ENCODE data around the gene GATA6. TPM values are rescaled to one million over a fixed set of nuclear protein-coding genes. Genes with fewer than 3 reads are reported as not detected.

The GATA6 gene
- total RNA-seq, 1 donor from 2014 or later: not detected

- DNase-seq (ENCODE audit: low read depth, low spot score): no peak
Measured at GRCh38 chr18:22149710-22150109, 19.7 kb upstream of the GATA6 start.

GRCh38 chr18:22152093-22152492 is 17.3 kb upstream of the GATA6 start:
- DNase-seq (ENCODE audit: low read depth, low spot score): no peak
- H3K4me1 Mint-ChIP-seq: no peaks in the 10 kb centered on the region
- peaks cover 79% of the 10 kb centered on the region for H3K27me3 Mint-ChIP-seq (ENCODE audit: low read depth)
- no peak for TF ChIP-seq CTCF (conservative IDR thresholded peaks at IDR 0.05)
- H3K36me3 Mint-ChIP-seq (ENCODE audit: low read depth): no peaks in the 10 kb centered on the region
- no peak overlapping the region for H3K4me3 Mint-ChIP-seq
- H3K9me3 Mint-ChIP-seq: no peaks in the 10 kb centered on the region
- no peak overlapping the region for H3K27ac Mint-ChIP-seq (ENCODE audit: unreplicated experiment)

More at GRCh38 chr18:22149710-22150109, 19.7 kb upstream of the GATA6 start:
- TF ChIP-seq CTCF (conservative IDR thresholded peaks at IDR 0.05): no peak
- no peaks in the 10 kb centered on the region for H3K4me1 Mint-ChIP-seq
- no peak overlapping the region for H3K27ac Mint-ChIP-seq (ENCODE audit: unreplicated experiment)
- H3K27me3 Mint-ChIP-seq (ENCODE audit: low read depth): peaks cover 76% of the 10 kb centered on the region
- no peaks in the 10 kb centered on the region for H3K36me3 Mint-ChIP-seq (ENCODE audit: low read depth)
- no peak overlapping the region for H3K4me3 Mint-ChIP-seq
- H3K9me3 Mint-ChIP-seq: no peaks in the 10 kb centered on the region

GRCh38 chr18:22153428-22153827 is 16.0 kb upstream of the GATA6 start:
- H3K27me3 Mint-ChIP-seq (ENCODE audit: low read depth): peaks cover 76% of the 10 kb centered on the region
- H3K27ac Mint-ChIP-seq (ENCODE audit: unreplicated experiment): no peak overlapping the region
- no peaks in the 10 kb centered on the region for H3K36me3 Mint-ChIP-seq (ENCODE audit: low read depth)
- TF ChIP-seq CTCF (conservative IDR thresholded peaks at IDR 0.05): no peak
- H3K4me1 Mint-ChIP-seq: no peaks in the 10 kb centered on the region
- H3K4me3 Mint-ChIP-seq: no peak overlapping the region
- no peaks in the 10 kb centered on the region for H3K9me3 Mint-ChIP-seq
- no peak for DNase-seq (ENCODE audit: low read depth, low spot score)

GRCh38 chr18:22155584-22155983 is 13.8 kb upstream of the GATA6 start:
- Mint-ChIP-seq H3K27ac (ENCODE audit: unreplicated experiment) (no peak overlapping the region), H3K9me3 (no peaks in the 10 kb centered on the region), H3K4me1 (no peaks in the 10 kb centered on the region), H3K4me3 (no peak overlapping the region), H3K27me3 (ENCODE audit: low read depth) (peaks cover 79% of the 10 kb centered on the region), H3K36me3 (ENCODE audit: low read depth) (no peaks in the 10 kb centered on the region)
- no peak for DNase-seq (ENCODE audit: low read depth, low spot score)
- no peak for TF ChIP-seq CTCF (conservative IDR thresholded peaks at IDR 0.05)

GRCh38 chr18:22159014-22159413 is 10.4 kb upstream of the GATA6 start:
- DNase-seq (ENCODE audit: low read depth, low spot score): no peak
- no peak overlapping the region for H3K4me3 Mint-ChIP-seq
- no peaks in the 10 kb centered on the region for H3K9me3 Mint-ChIP-seq
- peaks cover 88% of the 10 kb centered on the region for H3K27me3 Mint-ChIP-seq (ENCODE audit: low read depth)
- H3K4me1 Mint-ChIP-seq: no peaks in the 10 kb centered on the region
- H3K36me3 Mint-ChIP-seq (ENCODE audit: low read depth): no peaks in the 10 kb centered on the region
- TF ChIP-seq CTCF (conservative IDR thresholded peaks at IDR 0.05): no peak
- no peak overlapping the region for H3K27ac Mint-ChIP-seq (ENCODE audit: unreplicated experiment)

- no peak for DNase-seq (ENCODE audit: low read depth, low spot score)
- Mint-ChIP-seq H3K36me3 (ENCODE audit: low read depth) (no peaks in the 10 kb centered on the region), H3K27me3 (ENCODE audit: low read depth) (peaks cover 87% of the 10 kb centered on the region), H3K27ac (ENCODE audit: unreplicated experiment) (no peak overlapping the region), H3K4me3 (no peak overlapping the region), H3K9me3 (no peaks in the 10 kb centered on the region), H3K4me1 (peaks cover 6% of the 10 kb centered on the region)
- no peak for TF ChIP-seq CTCF (conservative IDR thresholded peaks at IDR 0.05)
Measured at GRCh38 chr18:22161090-22161489, 8.3 kb upstream of the GATA6 start.

Data from neural crest cell (in vitro differentiated cells).